WERI-Rb-1 (cell line): Measurements from ENCODE around the gene MYO6.

ENCODE experiments used
- DNase-seq: peaks from one replicate; pipeline ENCODE4 v3.0.0-alpha.2; 2020
- H3K27ac ChIP-seq: fragments of 250-450 bp; sonication (Bioruptor Pico); 2 replicates; pipeline ENCODE4 v1.5.1; 2020; ENCODE audit warnings: mild to moderate bottlenecking, moderate library complexity
- H3K27me3 ChIP-seq: fragments of 250-450 bp; sonication (Bioruptor Pico); 2 replicates; pipeline ENCODE4 v1.5.1; 2021; ENCODE audit warnings: mild to moderate bottlenecking, low read depth, moderate library complexity; ENCODE audit not compliant: insufficient read depth, severe bottlenecking
- H3K36me3 ChIP-seq: fragments of 250-450 bp; sonication (Bioruptor Pico); 2 replicates; pipeline ENCODE4 v1.5.1; 2020; ENCODE audit warnings: mild to moderate bottlenecking, moderate library complexity
- H3K4me3 ChIP-seq: 2 replicates; pipeline ENCODE4 v1.5.1; 2011; ENCODE audit warnings: low read depth, mild to moderate bottlenecking, control low read depth, low read length
- H3K9me3 ChIP-seq: fragments of 250-450 bp; sonication (Bioruptor Pico); 2 replicates; pipeline ENCODE4 v1.5.1; 2021; ENCODE audit warnings: mild to moderate bottlenecking, moderate library complexity; ENCODE audit not compliant: severe bottlenecking
- CTCF ChIP-seq: IDR thresholded peaks from 2 replicates; pipeline ENCODE4 v1.5.1; 2011; ENCODE audit warnings: low read depth, mild to moderate bottlenecking, control low read depth, inconsistent platforms, low read length

MYO6 gene

DNA sequence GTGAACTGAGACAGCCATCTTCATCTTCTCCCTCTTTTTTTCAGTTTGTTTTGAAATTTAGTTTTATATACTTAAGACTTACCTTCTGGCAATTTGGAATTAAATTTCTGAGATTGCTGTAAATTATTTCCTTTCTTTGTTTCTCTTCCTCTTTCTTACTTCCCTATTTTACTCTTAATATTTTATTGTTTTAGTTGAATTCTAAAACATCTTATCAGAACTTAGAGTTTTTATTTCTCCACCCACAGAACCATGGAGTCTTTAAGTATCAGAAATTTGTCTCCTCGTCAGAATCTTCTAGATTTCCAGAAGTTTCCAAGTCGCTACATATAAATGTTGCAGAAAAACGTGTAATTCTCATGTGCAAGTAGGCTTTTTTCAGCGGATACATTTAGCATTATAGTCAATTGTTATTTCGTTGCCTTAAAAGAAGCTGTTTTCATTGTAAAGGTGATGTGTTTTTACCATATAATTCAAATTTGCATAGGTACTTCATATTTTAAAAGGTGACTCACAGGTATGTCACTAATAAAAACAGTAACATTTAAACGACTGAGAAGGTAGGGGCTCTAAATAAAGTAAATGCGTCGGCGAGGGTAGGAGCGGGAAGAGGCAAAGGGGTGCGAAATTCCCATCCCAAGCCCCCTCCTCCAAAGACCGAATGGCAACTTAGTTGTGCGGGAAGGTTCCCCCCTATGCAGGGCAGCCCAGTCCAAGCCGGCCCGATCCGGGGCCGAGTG is 866 bp upstream of the MYO6 start:
- Histone ChIP-seq H3K4me3 (peak overlapping the region; percentile 82), H3K27ac (peak overlapping the region; percentile 65), H3K36me3 (peaks cover 3% of the 10 kb centered on the region; the same call in 1 of the 2 replicates), H3K9me3 (no peaks in the 10 kb centered on the region), H3K27me3 (no peaks in the 10 kb centered on the region)
- no peak for DNase-seq
- TF ChIP-seq CTCF, result no peak

DNA sequence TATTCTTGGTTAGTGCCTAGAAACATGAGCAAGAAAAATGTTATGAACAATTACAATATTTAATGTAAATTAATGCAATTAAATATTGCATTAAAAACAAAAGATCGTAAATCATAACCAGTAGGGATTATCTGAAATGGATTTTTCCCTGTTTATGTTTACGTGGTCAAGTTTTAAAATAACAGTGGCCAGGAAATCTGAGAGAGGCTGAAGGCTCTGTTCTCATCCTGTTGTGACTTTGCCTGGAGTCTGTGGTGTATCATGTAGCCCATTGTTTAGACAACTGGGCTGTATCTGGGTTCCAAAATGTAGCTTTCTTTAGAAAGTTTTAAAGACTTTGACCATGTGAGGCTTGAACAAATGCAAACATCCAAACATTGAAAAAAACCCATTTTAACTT is 2.4 kb downstream of the MYO6 start:
- Histone ChIP-seq H3K9me3 (no peaks in the 10 kb centered on the region), H3K4me3 (no peak overlapping the region), H3K27ac (no peak overlapping the region), H3K36me3 (peaks cover 3% of the 10 kb centered on the region; the same call in 1 of the 2 replicates), H3K27me3 (no peaks in the 10 kb centered on the region)
- TF ChIP-seq CTCF, result no peak
- no peak for DNase-seq

DNA sequence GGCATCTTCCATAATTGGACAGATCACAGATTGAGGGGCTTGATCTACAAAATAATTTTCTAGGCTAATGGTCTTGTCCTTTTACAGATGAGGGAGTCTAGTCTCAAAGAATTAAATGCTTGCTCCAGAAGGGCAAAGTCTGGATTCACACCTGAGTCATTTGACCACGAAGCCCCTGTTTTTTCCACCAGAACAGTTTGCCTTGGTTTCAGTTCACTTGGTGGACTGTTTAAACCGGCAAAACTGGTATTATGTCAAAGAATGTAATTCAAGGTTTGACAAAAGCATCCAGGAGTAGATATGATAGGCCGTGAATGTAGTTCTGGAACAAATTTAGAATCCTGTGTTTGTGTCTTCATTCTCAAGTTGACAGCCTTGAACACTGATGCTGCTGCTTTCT is 3.3 kb downstream of the MYO6 start:
- Histone ChIP-seq H3K4me3 (no peak overlapping the region), H3K27me3 (no peaks in the 10 kb centered on the region), H3K27ac (no peak overlapping the region), H3K9me3 (no peaks in the 10 kb centered on the region), H3K36me3 (peaks cover 3% of the 10 kb centered on the region; the same call in 1 of the 2 replicates)
- no peak for TF ChIP-seq CTCF
- no peak for DNase-seq

GRCh38 chr6:75755704-75756103 is 6.7 kb downstream of the MYO6 start:
- Histone ChIP-seq H3K27me3 (no peaks in the 10 kb centered on the region), H3K4me3 (no peak overlapping the region), H3K27ac (no peak overlapping the region), H3K36me3 (no peaks in the 10 kb centered on the region), H3K9me3 (no peaks in the 10 kb centered on the region)
- no peak for TF ChIP-seq CTCF
- no peak for DNase-seq

DNA sequence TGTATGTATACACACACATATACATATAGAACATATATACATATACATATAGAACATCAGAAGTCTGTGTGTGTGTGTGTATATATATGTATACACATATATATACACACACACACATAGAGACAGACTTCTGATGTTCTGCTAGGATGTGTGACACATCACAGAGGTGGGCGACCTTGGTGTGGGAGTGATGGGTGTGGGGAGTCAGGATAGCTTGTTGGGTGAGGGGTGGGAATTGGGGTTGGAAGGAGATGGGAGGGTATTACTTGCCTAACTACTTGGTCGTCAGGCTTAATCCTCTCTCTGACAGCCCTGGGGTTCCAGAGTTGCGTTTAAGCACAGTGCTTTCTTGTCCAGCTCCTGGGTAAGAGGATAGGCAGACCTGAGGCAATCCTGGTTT is 8.3 kb downstream of the MYO6 start:
- H3K9me3 ChIP-seq, result no peaks in the 10 kb centered on the region
- no peak overlapping the region for H3K27ac ChIP-seq
- no peak for TF ChIP-seq CTCF
- DNase-seq, result no peak
- no peaks in the 10 kb centered on the region for H3K36me3 ChIP-seq
- no peak overlapping the region for H3K4me3 ChIP-seq
- H3K27me3 ChIP-seq, result no peaks in the 10 kb centered on the region

DNA sequence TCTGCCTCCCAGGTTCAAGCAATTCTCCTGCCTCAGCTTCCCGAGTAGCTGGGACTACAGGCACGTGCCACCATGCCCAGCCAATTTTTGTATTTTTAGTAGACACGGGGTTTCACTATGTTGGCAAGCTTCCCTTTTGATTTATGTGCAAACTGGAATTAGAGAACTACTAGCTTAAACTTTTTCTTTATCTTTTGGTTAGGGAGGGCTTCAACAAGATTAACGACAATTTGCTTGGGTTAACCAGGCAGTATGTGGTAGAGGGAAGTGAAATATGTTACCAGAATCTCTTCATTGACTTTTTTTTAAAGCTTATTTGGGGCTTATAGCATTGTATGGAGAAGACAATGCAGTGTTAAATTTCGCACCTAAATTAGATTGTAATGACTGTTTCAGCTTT is 9.0 kb downstream of the MYO6 start:
- no peak for DNase-seq
- H3K36me3 ChIP-seq, result no peaks in the 10 kb centered on the region

More for the DNA sequence above, 9.0 kb downstream of the MYO6 start:
- no peak for TF ChIP-seq CTCF
- no peaks in the 10 kb centered on the region for H3K9me3 ChIP-seq
- H3K27ac ChIP-seq, result no peak overlapping the region
- H3K4me3 ChIP-seq, result no peak overlapping the region
- H3K27me3 ChIP-seq, result no peaks in the 10 kb centered on the region
